ENCODE results near the gene HMX1.

HMX1 gene

DNA sequence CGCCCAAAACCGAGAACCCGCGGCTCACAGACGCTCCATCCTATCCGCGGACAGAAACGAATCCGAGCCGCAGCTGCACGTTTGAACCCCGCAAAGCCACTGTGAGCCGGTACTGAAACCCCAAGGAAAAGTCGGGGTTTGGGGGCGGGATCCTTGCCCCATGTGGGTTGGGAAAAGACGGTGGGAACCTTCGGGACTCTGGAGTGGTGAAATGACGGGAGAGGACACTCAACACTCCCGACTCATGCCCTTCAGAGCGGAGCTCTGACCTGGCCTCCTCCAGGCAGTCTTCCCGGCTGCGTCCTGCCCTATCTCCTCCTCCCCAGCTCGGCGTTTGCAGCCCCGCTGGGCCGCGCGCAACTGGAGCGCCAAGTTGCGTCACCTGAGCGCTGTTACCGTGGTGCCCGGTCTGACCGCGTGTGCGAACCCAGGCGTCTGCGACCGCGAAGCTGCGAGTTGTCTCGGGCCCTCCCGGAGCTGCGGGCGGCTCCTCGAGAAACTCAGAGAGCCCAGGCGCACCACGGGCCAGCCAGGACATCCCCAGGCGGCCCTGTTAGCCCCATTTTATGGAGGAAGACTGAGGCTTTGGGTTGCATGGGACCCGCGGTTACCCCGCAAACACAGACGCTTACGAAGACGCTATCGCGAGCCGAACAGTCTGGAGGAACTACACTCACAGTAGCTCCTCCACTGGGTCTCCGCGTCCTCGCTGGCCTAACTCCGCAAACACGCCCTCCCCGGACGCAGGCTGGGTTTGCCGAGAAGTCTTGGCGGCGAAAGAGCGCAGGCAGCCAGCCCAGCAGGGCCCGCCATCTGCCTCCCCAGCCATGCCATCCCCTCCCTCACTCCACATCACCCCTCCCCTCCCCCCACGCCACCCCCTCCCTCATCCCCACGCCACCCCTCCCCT, 20.3 kb upstream of the HMX1 start:
- no peak for DNase-seq

DNA sequence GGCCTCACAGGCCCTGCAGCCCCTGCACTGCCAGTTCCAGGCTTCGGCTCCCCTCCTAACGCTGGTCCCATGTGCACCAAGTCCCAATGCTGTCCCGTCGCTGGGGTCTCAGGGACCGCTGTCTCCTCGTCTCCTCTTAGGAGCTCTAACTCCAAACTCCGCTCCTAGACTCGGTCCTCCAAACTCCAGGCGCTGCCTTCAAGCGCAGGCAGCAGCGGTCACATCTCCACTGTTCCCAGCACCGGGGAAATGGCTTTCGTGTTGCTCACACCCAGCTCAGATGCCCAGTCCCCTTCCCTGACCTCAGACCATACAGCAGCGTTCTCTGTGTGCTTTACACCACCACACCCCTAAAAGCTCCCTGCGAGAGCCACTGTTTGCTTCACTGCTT, 19.6 kb upstream of the HMX1 start:
- DNase-seq: no peak

DNA sequence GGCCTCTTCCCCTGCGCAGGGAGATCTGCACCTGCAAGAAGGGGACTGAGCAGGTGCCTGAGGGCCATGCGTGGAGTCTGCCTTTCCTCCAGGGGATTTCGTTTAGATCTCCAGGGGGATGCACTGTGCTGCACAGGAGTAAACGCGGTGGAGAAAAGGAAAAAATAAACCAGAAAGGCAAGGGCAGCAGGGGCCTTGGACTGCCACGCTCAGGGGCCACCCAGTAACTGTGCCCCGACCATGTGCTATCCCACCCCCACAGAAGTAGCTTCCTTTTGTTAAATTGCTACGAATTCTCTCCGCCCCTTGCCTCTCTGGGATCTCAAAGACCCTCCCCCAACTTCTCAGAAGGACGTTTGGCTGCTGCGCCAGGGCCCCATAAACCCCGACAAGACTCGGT, 17.2 kb upstream of the HMX1 start:
- DNase-seq: no peak

DNA sequence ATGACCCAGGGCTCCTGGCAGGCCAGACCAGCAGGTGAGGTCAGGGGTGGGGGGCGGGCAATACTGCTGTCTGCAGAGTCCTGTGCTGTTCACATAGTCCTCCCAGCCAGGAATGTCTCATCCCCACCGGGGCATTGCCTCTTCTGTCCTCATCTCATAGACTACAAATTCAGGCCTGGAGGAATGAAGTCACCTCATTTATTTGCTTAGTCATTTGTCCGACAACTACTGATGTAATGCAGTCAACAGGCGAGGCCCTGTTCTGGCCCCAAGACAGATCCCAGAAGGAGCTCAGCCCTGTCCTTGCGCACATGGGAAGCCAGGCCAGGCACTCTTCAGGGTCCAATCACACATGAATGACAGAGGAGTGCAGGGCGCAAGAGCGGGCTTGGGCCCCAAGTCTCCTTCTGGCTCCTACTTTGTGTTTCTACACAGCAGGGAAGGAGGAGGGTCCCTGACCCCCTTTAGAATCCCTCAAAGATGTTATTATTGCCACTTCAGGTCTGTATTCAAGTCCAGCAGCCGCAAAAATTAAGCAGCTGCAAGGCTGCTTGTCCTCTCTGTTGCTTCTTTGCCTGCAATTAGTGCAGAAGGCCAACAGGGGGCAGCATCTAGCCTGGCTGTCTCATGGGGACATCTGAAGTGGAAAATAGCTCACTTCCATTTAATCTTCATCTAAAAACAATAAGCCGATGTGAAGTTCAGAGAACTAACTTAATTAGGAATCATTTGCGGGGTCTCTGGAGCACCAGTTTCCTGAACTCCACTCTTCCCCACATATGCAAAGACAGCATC, 15.2 kb upstream of the HMX1 start:
- no peak for DNase-seq

DNA sequence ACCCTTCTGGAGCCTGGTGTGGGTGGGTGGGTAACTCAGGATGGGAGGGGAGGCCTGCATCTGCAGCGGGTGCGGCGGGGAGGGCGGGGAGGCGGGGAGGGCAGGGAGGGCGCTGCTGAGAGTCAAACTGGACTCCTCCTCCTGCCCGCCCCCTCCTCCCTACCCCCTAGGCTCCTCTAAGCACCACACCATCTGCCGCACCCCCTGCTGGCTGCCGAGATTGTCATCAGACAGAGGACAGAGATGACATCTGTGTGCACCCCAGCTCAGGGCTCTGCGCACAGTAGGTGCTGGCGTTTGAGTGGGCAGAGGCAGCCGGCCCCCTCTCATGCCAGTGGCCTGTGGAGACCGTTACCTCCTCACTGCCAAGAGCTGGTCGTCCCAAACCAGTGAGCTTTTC, 10.6 kb upstream of the HMX1 start:
- no peak for DNase-seq

DNA sequence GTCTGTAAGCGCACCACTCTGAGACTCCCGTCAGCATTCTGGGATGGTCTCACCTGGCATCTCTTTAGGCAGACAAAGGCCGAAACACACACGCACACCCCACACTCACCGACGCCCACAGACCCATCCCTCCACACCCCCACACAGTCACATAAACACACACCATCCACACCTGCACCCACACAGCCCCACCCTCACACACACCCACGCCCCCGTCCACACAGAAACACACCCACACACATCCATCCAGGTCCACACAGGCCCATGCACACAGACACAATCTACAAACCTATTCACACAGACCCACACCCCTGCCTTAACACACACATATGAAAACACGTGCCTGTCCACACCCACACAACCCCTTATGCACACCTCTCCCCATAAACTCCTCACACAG, 9.2 kb upstream of the HMX1 start:
- no peak for DNase-seq

DNA sequence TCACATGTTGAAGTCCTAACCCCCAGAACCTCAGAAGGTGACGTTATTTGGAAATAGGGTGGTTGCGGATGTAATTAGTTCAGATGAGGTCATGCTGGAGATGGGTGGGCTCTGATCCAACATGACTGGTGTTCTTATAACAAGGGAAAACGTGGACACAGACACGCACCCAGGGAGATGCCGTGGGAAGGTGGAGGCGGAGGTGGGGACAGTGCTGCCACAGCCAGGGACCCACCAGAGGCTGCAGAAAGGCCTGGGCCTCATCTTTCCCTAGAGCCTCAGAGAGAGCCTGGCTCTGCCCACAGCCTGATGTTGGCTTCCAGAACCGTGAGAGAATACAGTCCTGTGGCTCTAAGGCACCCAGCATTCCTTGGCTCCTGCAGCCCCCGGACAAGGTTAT, 7.9 kb upstream of the HMX1 start:
- DNase-seq: no peak

DNA sequence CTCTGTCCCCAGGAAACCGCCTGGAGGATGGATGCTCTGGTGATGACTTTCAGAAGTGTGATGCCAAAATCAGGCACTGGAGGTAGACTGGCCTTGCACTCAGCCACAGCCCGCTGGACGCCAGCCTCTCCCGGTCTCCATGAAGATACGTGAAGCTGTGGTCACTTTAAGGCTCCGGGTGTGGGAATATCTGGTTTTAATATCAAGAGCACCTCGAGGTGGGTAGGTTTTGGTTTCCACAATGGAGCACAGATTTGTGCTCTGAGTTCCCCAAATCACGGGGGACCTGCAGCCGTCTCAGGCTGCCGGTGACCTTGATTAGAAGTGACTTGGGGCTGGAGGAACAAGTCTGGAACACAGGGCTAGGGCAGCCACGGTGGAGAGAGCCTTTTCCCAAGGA, 6.8 kb upstream of the HMX1 start:
- DNase-seq: no peak

DNA sequence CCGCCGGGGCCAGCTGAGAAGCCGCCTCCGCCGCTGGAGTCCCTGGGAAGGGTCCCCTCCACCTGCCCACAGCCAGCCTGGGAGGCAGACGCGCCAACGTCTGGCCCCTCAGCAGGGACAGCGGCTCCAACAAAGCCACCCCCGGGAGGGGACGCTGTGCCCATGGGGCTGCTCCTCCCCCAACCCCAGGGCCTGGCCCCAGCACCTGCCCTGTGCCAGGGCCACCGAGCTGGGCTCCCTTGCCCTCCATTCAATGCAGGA, 6.1 kb upstream of the HMX1 start:
- DNase-seq: no peak

DNA sequence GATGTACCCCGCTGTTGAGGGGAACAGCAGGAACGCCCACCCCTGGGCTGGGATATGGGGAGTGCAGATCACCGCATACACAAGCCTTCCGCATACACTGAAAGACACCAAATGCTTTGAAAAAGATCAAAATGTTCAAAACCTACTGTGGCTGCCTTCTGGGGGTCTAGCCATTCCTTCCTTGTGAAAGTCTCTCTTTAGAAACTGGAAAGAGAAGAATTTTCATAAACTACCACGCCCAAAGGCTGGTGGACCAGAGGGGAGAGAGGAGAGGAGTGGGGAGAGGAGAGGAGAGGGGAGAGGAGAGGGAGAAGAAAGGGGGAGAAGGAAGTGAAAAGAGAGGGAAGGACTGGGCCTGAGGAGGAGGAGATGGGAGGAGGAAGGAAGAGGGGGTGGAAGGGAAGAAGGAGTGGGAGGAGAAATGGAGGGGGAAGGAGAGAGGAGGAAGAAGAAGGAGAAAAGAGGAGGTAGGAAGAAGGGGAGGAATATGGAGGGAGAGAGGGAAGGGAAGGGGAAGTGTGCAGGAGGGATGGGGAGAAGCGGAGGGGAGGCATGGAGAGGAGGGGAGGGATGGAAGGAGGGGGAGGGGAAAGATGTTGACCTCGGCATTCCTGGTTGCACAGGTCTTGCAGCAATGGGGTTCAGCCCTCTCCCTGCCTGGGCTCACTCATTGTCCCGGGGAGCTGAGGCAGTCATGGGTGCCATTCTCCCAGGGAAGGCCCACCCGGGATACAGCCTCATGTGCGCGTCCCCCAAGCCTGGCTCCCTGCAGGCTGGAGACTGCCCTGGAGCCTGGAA, 5.5 kb upstream of the HMX1 start:
- DNase-seq: no peak

DNA sequence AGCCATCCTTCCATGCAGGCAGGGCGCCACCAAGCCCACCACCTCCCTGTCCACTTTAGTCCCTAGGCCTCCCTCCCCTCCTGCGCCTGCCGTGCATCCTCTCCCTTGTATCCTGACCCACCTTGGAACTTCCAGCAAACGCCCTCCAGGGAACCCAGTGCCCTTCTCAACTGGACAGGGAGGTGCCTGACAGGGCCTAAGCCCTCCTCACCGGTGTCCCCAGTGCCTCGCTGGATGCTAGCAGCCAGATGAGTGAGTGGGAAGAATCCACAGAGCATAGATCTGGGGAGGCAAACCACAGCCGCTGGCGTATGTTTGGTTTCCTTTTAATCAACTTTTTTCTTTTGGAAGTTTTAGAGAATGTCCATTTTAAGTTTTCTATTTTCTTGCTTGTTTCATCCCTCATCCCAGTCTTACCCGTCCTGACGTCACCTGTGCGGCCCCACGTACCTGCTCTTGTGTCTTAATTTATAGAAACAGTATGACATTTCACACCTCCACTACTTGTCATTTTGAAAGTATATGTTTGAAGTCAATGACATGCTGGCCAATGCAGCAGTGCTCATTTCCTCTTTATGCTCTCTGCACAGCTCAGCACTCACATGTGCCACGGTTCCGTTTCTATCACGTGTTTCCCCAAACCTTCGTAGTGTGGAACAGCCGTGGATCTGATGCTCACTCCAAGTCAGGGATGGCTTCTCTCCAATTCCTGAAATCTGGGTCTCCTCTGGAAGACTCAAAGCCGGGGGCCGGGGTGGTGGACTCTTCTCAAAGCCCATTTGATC, 3.4 kb upstream of the HMX1 start:
- no peak for DNase-seq

DNA sequence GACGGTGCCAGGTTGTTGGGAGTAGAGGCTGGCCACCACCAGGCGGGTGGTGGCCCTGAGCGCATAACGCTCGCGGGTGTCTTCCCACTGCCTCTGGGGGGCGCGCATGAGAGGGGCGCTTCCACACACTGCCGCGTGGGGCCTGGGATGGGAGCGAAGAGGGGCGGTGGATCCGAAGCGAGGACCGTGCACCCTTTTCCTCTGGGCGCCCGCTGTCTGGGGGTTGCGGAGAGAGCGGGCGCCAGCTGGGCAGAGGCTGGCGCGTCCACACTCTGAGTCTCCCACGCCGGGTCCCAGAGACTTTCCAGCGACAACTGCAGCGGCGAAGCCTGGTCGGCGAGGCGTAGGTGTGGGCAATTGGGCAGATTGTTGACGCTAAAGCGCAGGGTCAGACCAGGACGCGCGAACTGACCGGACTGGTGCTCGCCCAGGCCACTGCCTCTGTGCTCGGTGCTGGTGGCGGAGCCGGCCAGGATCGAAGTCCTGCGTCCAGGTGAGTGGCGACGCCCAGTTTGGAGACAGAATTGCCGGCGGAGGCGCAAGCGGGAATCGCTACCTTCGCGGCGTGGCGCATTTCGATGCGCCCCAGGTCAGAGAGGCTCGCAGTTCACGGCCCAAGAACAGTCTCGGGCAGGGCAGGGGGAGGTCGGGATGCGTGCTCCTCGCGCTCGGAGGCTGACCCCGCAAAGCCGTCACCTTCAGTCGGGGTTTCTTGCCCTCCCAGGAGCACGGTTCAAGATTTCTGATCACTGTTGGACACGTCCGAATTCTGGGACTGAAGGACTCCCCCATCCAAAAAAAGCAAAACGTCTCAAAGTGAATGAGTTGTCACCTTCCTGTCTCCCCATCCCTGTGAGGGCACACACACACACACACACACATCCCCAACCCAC, 2.6 kb upstream of the HMX1 start:
- no peak for DNase-seq

DNA sequence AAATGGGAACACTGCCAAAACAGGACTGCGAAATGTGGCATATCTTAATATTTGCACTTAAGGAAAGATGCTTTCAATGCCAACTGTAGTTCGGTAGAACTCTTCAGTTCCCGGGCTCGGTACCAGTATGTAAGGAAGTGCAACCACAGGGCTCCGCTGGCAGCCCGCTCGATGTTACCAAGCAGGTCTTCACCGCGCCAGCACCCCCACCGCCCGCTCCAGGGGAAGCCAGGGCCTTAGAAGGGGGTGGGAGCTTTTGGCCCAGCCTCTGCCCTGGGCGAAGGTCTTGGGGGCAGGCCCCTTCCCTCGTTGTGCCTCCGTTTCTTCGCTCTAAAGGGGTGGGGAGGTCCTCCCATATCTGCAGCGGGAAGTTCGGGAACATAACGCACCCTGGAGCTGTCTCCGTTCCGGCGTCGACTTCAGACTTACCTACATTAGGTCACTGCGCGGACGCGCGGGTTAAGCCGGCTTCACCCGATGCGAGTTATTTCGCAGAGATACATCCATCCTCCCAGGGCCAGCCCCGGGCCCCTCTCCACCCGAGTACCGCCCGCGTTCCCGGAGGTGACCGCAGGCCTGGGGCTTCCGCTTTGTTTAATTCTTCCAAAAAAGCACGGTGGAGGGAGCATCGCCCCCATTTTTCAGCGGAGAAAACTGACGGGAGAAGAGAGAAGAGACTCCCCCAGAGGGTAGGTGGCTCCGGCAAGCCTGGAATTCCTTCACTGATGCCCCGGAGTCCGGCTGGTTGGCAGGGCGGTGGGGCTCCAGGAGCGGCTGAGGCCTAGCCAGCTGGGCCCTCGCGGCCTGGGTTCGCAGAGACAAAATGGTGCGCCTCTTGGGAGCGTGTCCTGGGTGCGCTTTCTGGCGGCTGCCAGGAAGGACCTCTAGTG, 1.0 kb upstream of the HMX1 start:
- no peak for DNase-seq

DNA sequence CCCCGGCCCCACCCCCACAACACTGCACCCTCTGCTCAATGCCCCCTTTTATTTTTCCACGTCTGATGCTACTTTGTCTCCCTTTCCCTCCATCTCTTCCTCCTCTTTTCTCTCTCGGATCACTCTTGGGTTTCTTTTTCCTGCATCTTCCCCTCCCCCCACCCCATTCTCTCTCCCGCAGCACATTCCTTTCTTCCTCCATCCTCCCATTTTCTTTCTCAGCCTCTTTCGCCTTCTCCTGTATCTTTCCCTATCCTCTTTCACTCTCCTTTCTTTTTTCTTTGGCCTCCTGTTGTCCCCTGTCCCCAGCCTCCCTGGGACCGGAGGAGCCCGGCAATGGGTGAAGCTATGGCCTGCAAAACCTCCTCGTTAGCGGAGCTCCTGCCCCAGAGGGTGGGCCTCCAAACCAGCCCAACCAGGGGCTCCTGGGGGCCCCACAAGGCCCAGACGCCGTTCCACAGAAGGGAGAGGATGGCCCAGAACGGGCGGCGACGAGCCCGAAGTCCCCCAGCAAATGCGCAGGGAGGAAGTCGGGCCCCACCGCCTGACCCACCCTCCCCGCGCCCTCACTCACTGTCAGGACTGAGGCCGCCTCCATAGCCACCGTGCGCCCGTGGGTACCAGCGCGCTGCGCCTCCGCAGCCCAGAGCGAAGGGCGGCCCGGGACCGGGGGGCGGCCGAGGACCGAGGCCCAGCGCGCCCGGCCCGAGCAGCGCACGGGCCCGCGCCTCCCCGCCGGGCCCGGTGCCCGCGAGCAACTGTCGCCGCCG, 807 bp downstream of the HMX1 start:
- DNase-seq: no peak

DNA sequence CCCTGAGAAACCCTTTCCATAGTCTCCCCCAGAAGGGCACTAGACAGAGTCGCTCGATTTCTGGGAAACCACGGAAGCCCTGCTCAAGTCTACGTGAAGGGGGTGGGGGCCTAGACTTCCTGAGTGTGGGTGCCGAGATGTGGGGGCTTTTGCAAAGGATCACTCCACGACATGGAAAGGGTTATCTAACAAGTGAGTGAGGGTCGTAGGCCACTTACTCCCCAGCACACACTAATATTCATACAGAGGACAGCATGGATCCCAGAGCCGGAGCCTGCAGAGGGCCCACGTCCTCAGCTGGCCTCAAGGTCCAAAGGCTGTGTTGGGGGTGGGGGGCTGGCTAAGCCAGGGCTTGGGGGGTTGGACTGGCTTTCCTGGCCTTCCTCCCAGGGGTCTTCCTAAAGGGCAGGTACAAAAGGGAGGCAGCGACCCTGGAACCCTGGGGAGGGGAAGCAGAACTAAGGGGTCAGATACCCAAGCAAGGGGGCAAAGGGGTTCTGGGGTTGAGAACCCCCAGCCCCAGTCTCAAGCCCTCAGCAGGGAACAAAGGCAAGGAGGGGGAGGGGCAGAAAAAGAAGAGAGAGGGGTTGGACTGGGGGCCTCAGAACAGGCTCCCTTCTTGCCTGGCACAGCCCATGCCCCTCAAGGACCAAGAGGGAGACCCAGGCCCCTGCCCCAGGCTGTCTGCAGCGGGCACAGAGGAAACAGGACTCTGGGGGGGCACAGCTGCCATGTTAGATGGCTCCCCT, 1.6 kb downstream of the HMX1 start:
- DNase-seq: no peak

DNA sequence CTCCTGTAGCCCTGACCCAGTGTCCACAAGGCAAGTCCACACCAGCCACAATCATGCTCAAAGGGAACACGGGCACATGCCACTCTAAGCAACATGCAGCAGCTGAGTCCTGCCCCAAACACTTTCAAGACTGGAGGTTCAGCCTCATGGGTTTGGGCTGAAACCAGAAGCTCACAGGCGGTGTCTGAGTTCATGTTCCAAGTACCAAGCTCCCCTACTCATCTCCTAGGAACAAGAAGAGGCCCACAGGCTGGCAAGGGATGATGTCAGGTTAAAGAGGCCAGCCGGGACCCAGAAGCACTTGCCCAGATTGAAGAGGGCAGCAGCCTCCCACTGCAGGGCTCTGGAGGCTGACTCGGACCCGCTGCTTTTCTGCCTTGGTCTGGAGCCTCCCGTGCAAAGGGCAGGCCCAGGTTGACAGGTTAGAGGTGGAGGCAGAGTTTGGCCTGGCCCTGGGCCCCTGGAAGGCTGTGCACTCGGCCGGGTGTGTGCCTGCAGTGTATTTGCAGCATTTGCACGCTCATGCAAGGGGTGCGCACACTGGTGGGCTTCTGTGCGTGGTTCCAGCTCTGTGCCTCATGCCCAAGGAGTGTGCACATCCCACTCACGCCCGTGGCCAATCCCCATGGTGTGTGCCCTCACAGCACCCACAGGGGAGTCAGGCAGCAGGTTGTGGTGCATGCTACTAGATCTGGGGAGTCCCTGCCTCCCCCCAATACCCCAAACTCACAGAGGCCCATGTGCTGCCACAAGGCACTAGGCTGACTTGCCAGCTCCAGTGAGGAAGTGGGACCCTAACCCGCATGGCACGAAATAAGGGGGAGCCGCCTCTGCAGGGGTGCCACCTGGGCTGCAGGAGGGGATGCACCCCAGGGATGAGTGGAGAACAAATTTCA, 2.4 kb downstream of the HMX1 start:
- DNase-seq: no peak

DNA sequence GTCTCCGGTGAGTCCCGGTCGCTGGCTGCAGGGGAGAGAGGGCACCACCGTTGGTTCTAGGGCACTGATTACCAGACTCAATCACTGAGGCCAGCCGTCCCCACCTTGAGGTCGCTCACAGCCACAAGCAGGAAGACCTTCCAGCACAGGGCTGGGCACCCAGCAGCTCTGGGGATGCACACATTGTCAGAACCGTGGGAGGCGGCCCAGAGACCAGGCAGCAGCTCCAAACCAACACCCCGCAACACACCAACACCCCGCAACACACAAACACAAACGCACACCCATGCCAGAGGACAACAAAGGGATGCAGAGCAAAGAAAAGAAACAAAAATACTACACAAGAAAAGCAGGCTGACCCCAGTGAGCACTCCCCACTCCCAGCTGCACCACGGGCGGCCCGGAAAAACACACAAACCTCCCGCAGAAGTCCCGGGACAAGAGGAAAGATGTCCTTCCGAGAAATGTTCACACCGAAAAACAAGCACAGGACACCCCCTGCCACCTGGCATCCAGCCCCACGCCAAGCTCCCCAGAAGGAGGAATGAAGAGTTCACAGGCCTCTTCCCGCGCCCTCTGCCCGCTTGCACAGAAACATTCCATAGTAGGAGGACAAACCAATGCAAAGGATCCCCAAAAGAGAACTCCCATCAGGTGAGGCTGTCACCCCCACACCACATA, 3.2 kb downstream of the HMX1 start:
- no peak for DNase-seq
